Epidermal melanocyte (primary cell): Measurements from ENCODE around the gene TXNL4B.

ENCODE experiments used
- DNase-seq: peaks from one replicate; pipeline ENCODE4 v3.0.0; 2011; ENCODE audit warnings: low spot score; ENCODE audit not compliant: insufficient read length

TXNL4B gene

DNA sequence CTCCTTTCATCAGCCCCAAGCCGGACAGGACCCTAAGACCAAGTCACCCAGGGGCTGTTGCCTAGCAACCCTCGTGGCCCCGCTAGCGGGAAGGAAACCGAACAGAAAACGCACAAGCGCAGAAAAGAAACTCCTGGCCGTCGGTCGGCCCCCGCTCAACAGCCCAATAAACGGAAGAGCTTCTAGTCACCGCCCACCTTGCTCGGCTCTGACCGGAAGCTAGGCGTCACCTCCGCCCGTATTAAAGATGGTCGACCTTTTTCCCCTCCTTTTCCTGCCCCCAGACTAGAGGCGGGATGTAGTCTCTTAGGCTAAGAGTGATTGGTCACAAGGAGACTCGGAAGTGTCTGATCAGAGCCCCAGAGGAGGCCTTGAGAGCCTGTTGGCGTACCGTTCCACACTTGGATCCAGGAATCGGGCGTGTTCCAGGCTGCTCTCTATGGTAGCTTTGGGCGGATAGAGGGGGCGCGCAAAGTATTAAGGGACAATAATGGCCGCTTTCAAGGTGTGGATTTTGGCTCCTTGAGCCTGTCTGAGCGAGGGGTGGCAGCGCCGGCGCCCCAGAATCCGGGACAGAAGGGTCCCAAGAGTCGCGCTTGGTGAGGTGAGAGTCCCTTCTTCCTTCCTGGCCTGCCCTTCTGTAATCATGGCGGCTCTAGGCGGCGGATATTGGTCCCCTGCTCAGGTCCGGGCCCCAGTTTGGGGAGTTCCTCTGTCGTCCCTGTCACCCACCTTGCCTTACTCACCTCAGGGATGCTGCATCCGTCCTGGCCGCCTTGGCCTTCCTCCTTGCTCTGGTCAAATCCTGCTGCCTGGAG is at the start of gene TXNL4B, which contains the start of gene DHX38:
TSS of gene TXNL4B (minus strand) at position 173 of the 818 bp plus-strand sequence. CDS start 2,871 bp downstream, outside the sequence.
TSS of gene DHX38 (plus strand) at position 400 of the 818 bp plus-strand sequence. CDS start 2,311 bp downstream, outside the sequence.
- DNase-seq, result peak; percentile 100

DNA sequence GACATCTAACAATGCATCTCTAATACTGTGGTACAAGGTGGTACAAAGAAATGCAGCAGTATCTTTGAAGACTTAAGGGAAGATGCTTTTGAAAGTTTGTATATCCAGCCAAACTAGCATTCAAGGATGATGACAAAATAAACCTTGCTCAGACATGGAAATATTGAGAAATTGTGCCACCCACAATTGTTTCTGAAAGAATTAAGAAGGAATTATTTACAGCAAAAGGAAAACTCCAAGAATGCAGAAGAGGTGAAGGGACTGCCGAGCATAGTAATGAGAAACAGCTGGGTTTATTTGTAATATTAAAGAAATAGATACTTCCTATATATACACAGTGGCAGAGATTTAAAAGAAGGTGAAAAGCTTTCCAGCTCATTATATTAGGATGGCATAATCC is 49.1 kb upstream of the TXNL4B start:
- DNase-seq, result no peak

DNA sequence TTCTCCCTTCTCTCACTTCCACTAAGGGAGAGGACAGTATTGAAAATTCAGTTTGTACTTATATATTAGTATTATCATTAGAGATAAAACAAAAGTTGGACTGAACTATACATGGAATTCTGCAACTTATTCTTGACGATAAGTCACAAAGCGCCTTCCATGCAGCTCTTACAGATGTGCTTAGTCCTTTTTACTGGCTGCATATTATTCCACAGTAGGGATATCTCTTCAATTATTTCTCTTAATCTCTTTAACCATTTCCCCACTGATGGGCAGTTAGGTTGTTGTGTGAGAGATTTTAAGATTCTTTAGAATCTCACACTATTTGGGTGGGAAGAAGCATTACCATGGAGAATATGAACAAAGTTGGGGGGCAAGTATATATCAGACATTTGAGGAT is 46.5 kb upstream of the TXNL4B start:
- DNase-seq, result no peak

DNA sequence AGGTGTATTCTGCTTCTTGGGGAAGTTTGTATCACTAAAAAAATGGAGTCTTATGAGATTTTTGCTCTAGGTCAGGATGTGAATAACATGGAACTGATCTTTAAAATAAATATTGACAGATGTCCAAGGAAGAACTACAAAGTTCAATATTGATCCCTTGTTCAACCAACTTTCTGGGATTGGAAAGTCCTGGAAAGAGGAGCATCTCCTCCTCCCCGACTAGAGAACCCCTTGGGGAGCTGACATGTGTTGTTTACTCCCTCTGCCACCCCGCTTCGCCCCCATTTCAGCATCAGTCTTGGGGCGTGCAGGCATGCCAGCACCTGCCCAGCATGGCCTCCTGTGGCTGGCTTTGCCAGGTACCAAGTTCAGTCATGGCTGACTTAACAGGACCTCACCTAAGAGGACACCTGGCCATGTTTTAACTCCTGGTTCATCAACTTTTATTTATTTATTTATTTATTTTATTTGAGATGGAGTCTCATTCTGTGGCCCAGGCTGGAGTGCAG is 44.7 kb upstream of the TXNL4B start:
- no peak for DNase-seq

DNA sequence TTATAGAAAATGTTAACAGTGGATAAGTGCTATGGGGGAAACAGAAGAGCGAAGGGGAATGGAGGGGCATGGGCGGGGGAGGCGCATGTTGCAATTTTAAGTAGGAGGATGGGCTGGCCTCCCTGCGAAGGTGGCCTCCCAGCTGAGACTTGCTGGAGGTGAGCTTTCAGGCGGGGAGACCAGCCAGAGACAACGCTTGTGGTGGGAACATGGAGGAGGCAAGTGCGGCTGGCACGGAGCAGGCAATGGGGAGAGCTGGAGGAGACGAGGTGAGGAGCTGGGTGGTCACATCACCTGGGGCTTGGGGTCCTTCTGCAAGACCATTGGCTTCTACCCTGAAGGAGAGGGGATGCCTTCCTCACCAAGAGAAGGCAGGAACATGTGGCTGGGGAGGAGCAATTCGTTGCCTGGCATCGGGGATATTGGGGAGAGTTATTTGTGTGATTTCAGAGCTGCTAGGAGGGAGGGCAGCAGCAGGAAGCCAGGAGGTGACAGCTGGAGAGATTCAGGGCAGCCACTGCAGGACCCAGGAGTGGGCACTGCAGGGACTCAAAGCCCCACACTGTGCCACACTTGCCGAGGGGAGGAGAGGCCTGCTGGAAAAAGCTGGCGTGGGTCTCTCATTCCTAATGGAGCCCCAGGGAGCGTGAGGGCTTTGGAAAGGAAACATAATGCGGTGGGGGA is 44.1 kb upstream of the TXNL4B start:
- no peak for DNase-seq

DNA sequence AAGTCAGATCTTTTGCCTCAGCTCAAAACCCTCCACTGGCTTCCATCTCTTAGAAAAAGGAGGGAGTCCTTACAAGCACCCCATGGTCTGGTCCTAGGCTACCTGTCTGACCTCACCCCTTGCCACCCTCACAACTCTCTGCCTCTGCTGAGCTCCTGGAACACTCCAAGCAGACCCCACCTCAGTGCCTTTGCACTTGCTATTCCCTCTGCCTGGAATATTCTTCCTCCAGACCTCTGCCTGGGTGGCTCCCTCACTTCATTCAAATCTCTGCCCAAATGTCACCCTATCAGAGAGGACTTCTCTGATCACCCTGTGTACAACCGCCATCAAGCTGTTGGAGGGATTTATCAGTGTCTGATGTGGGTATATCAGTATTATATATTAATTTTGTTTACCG is 41.1 kb upstream of the TXNL4B start:
- no peak for DNase-seq

DNA sequence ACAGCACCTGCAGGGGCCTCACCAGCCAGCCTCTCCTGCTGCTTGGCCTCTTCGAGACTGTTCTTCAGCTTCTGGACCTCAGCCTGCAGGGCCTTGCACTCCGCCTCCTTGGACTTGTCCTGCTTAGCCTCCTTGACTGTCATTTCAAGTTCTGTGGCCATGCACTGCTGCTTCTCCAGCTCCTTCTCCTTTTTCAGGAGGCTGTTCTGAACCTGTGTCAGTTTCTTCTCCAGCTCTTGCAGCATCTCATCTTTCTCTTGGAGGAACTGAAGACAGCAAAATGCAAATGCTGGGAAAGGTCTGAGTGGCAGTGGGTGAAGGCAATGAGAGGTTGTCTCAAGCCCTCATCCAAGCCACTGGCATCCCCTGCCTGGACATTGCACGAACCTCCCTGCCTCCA is 39.3 kb upstream of the TXNL4B start:
- DNase-seq, result no peak

DNA sequence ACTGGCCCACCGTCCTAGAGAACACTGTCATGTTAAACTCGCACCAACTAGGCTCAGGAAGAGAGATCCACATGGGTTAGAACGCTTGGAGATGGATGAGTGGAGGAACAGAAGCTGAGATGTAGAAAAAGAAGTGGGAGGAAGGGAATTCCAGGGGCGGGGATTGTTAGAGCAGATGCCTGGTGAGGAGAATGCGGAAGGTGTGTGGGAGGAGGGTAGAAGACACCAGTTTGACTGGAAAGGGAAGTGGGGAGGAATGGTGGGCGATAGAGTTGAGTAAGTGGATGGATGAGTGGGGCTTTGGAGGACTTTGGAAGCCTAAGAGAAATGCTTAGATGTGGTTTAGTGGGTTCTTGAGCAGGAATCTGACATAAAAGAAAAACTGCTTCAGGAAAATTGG is 37.6 kb upstream of the TXNL4B start:
- no peak for DNase-seq

DNA sequence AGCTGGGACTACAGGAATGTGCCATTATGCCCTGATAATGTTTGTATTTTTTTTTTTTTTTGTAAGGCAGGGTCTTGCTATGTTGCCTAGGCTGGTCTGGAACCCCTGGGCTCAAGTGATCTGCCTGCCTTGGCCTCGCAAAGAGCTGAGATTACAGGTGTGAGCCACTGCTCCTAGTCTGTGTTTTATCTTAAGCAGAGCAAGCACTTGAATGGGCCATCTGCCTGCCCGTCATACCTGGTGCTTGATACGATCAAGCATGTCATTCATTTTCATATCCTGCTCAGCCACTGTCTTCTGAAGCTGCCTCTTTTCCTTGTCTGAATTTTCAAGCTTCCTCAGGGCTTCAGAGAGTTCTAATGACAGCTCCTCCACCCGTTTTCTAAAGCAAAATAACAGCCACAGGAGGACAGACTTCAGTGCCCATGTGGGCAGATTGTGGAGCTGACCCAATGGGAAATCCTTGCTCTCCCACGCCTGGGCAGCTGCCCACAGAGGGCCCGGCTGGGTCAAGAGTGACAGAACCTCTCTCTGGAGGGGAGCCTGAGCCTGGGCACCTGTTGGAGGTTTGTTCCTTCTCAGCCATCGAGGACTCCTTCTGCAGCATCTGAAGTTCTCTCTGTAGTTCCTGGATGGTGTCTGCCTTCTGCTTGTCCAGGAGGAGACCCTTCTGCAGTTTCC is 36.7 kb upstream of the TXNL4B start:
- DNase-seq, result no peak

DNA sequence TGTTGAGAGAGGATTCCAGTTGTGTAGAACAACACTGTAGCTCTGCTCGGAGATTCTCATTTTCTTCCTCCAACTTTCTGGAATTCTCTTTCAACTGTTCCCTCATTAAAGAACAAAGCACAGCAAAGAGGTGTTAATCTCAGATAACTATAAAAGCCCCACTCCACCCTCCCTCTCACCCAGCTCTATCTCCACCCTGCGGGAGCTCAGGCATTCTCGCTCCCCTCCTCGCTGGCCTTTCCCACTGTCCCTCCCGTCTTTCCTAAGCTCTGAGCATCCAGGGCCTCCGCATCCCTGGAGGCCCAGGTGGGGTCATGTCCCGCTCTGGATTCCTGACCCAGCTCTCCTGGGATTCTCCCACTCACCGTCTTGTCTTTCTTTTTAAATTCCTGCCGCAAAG is 35.3 kb upstream of the TXNL4B start:
- no peak for DNase-seq

DNA sequence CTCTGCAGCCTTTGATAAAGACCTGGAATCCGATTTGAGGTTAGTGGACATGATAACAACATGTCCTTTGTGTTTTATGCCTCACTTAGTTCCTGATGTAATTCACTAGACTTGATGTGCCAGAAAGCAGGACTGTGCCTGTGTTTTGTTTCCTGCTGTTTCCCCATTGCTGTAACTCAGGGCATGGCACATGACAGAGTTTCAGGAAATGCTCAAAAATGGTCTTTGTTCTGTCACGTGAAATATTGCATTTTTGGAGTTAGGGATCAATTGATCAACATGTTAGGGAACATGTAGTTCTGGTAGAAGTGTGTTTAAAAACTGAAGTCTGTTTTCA is 33.0 kb upstream of the TXNL4B start:
- DNase-seq, result no peak

DNA sequence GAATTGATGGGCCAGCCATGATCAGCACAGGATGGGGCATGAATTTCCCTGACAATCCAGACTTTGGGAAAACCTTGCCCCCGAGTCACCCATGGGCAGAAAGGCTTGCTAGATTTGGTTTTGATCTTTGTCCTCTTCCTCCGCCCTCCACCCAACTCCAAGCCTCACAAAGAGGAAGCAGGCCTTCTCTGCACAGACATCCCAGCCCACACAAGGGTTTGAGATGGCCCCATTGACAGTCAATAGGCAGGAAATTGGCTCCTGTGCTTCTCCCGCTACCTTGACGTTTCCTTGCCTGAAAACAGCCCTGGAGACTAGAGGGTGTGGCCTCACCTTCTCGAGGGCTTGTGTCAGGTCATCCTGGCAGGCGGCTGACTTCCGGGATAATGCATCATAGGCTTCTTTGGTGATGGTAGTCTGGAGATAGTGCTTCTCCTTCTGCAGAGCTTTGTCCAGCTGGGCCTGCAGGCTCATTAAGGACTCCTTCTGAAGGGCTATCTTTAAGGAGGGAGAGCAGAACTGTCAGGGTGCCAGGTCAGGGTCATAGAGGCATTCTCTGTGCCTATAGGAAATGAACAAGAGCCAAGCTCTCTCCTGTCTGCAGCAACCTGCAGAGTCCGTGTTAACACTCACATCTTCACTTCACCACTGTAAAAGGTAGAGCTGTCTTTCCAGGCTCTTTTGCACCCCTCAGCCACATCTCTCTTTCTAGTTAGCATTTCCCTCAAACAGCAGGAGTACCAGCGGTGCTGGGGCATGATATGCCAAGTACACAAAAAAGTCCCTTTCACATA is 32.4 kb upstream of the TXNL4B start:
- no peak for DNase-seq

DNA sequence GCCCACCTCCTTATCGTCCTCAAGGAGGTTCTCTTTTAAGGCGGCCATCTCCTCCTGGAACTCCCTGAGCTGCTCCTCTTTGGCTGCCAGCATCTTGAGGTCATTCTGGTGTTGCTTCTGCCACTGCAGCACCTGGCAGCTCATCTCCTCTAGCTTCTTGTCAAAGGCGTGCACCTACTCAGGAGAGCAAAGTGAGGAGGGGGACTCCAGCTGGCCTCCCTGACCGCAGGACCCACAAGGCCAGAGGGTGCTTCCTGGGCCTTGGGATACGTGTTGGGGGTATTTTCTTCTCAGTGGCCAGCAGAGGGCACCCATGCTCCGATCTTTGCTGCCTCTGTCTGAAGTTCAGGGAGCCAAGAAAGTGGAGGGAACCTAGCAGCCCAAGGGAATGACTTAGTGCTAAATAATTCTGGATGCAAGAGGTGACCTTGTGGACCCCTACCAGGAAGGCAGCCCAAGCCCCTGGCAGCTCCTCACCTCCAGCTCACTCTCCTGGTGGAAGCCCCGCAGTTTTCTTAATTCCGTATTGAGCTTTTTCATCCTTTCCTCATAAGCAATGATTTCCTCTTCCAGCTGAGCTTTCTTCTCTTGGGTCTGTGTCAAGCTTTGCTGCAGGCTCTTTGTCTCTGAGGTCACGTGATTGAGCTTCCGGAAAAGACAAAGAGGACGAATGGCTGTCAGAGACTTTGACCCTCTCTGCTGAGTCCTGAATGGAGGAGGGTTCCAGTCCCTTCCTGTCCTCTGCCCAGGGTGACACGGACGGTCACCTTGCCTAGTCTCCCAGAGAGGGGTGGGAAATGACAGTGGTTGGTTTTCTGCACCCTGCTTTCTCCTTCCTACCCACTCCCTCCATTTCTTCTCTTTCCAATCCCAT is 31.6 kb upstream of the TXNL4B start:
- peak; percentile 73 for DNase-seq

DNA sequence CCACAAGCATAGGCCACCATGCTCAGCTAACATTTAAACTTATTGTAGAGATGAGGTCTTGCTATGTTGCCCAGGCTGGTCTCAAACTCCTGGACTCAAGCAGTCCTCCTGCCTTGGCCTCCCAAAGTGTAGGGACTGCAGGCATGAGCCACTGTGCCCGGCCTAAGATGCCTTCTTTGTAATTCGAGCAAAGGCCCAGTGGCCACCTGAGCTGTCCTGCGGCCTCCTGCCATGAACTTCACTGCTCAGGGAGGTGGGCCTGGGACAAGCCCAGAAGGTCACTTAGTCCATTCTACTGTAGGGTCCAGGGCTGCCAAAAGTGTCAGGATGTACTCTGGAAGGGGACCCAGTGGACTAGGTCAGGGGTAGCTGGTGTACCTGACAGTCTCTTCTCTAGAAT is 30.7 kb upstream of the TXNL4B start:
- no peak for DNase-seq

DNA sequence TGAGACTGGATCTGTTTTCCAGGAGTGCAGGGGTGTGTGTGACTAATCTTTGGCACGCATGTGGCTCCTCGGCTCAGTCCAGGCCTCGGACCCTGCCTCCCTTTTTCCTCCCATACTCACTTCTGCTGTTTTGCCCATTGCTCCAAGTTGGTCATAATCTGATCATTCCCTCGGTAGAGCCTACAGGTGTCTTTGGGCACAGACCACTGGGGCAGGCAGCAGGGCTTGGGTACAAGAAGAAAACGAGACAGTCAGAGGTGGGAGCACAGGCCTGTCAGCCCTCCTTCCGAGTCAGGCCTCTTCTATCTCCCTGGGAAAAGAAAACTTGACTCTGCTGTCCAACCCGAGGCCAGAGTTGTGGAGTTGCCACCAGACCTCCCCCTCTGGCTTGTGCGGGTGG is 30.0 kb upstream of the TXNL4B start:
- DNase-seq, result no peak

DNA sequence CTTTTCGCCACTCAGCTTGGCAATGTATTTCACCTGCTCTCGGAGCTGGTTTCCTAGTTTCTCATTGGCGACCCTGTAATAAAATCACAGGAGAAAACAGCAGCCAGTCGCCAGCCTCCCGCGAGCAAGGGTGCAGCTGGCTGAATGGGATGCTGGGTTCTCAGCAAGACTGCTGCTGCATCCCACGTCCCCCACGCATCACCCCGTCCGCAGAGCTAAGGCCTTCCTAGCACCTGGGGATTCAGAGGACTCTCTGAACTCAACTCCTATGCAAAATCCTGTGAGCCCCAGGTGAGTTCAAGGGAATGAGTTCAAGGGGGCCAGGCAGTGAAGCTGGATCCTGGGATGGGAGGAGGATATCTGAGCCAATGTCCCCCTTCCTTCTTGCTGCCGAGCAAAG is 29.5 kb upstream of the TXNL4B start:
- no peak for DNase-seq

DNA sequence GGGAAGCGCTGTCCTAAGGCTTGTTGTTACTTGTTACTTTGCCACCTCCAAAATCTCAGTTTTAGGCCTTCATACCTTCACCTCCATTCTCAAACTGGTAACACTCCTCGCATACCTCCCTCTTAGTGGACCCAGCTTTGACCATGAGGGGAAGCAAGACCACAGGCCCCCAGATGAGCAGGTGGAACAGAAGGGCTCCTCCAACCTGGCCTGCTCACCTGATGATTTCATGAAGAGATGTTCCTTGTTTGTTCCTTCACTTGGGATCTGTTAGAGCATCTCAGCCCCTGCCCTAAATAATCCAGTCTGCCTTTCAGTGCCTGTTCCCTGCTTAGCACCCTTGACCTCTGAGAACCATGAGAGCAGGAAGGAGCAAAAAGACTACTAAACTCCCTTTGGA is 28.9 kb upstream of the TXNL4B start:
- no peak for DNase-seq

DNA sequence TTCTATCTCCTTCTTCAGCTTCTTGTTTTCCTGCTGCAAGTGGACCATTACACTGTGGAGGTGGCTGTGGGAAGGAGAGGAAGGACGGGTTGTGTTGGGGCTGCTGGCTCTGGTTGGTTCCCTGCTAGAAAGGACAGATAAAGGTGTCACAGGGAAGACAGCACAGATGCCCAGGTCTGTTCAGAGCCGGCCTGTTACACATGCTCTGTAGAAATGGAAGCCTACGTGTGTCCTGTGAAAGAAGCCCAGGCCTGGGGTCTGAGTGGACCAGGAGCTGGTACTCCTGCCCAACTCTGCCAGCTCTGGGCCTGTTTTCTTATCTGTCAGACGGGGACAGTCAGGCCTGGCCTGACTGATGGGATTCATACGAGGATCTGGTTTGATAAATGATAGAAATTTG is 26.6 kb upstream of the TXNL4B start:
- no peak for DNase-seq

DNA sequence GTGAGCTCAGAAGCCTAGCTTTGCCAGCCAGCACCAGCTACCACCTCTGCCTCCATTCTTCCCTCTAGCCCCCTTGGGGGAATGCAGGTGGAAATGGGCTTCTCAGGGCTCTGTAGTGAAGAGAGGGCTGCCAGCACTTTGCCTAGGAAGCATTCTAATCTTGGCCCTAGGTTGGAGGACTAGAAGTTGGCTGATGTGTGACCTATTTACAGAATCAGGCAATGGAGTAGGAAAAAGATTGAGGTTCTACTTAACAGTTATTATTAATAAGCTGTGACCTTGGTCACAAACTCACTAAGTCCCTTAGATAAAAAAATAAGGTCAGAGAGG is 20.2 kb upstream of the TXNL4B start:
- DNase-seq, result no peak

DNA sequence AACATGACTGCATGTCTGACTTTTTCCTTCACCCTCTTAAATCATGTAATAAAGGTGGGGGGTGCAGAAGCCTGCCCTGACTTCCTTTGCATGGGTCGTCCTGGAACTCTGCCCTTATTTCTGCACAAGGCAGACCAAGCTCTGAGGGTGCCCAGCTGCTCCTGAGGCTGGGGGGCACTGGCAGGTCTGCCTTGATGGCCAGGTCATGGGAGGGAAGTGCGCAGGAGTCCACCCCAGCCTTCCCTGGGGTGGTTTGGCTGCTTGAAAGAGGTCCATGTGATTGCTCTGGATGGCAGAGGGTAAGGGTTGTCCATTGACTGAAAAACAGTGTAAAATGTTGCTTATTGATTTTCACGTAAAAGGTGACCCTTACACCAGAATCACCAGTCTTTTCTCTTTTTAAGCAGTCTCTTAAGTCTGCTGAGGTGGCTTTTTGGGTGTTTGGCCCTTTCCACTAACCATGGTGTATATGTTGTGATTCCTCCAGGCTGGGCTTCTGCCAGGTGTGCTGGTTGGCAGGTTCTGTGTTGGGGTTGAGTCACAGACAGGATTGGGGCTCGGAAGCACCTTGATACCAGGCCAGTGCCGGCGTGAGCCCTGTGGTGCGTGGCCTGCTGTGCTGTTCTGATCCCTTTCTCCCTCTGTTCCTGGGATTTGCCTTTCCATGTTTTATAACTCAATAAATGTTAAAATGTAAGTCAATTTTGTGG is 19.6 kb upstream of the TXNL4B start:
- DNase-seq, result no peak
